CD4-positive, alpha-beta T cell treated with Interleukin-4 for 1 hour (primary cell): ENCODE data around the gene PLCH1.
A peak's percentile ranks its signal among the peaks of the same experiment; 100 is the strongest.

Experiments
- DNase-seq, 2 donors: peaks; one replicate each; pipeline ENCODE4 v3.0.0-alpha.2; 2020 to 2022

Gene PLCH1

GRCh38 chr3:155744626-155745324 lies at the start of gene PLCH1:
PLCH1 (minus strand) TSS chr3:155745071; CDS start chr3:155704224, 40,847 bp downstream.
- peak; percentile 47 to 50 for DNase-seq

- DNase-seq: no peak
Observed at GRCh38 chr3:155792532-155792931, 47.7 kb upstream of the PLCH1 start.

GRCh38 chr3:155791190-155791589 lies 46.3 kb upstream of the PLCH1 start:
- no peak for DNase-seq

- no peak for DNase-seq
Observed at GRCh38 chr3:155790272-155790925, 45.5 kb upstream of the PLCH1 start.

GRCh38 chr3:155785662-155786295 lies 40.9 kb upstream of the PLCH1 start:
- no peak for DNase-seq

- DNase-seq: no peak
Observed at GRCh38 chr3:155782390-155782953, 37.6 kb upstream of the PLCH1 start.

GRCh38 chr3:155780291-155780690 lies 35.4 kb upstream of the PLCH1 start:
- no peak for DNase-seq

- no peak for DNase-seq
Observed at GRCh38 chr3:155778462-155778861, 33.6 kb upstream of the PLCH1 start.

GRCh38 chr3:155772801-155773200 lies 27.9 kb upstream of the PLCH1 start:
- no peak for DNase-seq

GRCh38 chr3:155771126-155771525 lies 26.3 kb upstream of the PLCH1 start:
- no peak for DNase-seq

- no peak for DNase-seq
Observed at GRCh38 chr3:155766206-155766605, 21.3 kb upstream of the PLCH1 start.

GRCh38 chr3:155763870-155764463 lies 19.1 kb upstream of the PLCH1 start:
- DNase-seq: no peak

GRCh38 chr3:155760653-155761052 lies 15.8 kb upstream of the PLCH1 start:
- DNase-seq: no peak

- no peak for DNase-seq
Observed at GRCh38 chr3:155757577-155757976, 12.7 kb upstream of the PLCH1 start.

- DNase-seq: peak in 1 of 2 donors; percentile 35
Observed at GRCh38 chr3:155753038-155753639, 8.3 kb upstream of the PLCH1 start.

- no peak for DNase-seq
Observed at GRCh38 chr3:155748611-155749365, 3.9 kb upstream of the PLCH1 start.

- DNase-seq: no peak
Observed at GRCh38 chr3:155747946-155748290, 3.0 kb upstream of the PLCH1 start.

GRCh38 chr3:155747286-155747945 lies 2.5 kb upstream of the PLCH1 start:
- DNase-seq: no peak

- DNase-seq: no peak
Observed at GRCh38 chr3:155746703-155747102, 1.8 kb upstream of the PLCH1 start.

- no peak for DNase-seq
Observed at GRCh38 chr3:155745795-155746550, 1.1 kb upstream of the PLCH1 start.
